CD4-positive, alpha-beta T cell treated with Interleukin-15 for 1 hour (primary cell): ENCODE measurements around the gene TLE4.
"Not testable (repeated sequence)": the region's sequence is repeated elsewhere in the genome, so short reads cannot be mapped to it uniquely, and the experiment has no call there.

Experiments used
- DNase-seq: peaks from one replicate; pipeline ENCODE4 v3.0.0-alpha.2; 2020

TLE4 gene

GRCh38 chr9:79604921-79605562, 33.3 kb downstream of the TLE4 start:
- DNase-seq = no peak

GRCh38 chr9:79606529-79606928, 34.8 kb downstream of the TLE4 start:
- DNase-seq = not testable (repeated sequence)

- no peak for DNase-seq
Observed at GRCh38 chr9:79609468-79610018, 37.8 kb downstream of the TLE4 start.

GRCh38 chr9:79610019-79610631, 38.4 kb downstream of the TLE4 start:
- DNase-seq = no peak

GRCh38 chr9:79610791-79611614, 39.2 kb downstream of the TLE4 start:
- DNase-seq = no peak

- DNase-seq = no peak
Observed at GRCh38 chr9:79613145-79613544, 41.4 kb downstream of the TLE4 start.

- DNase-seq = no peak
Observed at GRCh38 chr9:79615038-79615437, 43.3 kb downstream of the TLE4 start.

- no peak for DNase-seq
Observed at GRCh38 chr9:79616013-79616412, 44.2 kb downstream of the TLE4 start.

- DNase-seq = no peak
Observed at GRCh38 chr9:79616971-79617370, 45.2 kb downstream of the TLE4 start.

- no peak for DNase-seq
Observed at GRCh38 chr9:79617395-79617794, 45.6 kb downstream of the TLE4 start.

GRCh38 chr9:79619930-79620329, 48.2 kb downstream of the TLE4 start:
- DNase-seq = no peak

- DNase-seq = no peak
Observed at GRCh38 chr9:79621916-79622575, 50.3 kb downstream of the TLE4 start.

- DNase-seq = peak; percentile 64
Observed at GRCh38 chr9:79623799-79624721, 52.3 kb downstream of the TLE4 start.

- DNase-seq = no peak
Observed at GRCh38 chr9:79629721-79630120, 58.0 kb downstream of the TLE4 start.

GRCh38 chr9:79630521-79631403, 59.0 kb downstream of the TLE4 start:
- no peak for DNase-seq

GRCh38 chr9:79632060-79632459, 60.3 kb downstream of the TLE4 start:
- no peak for DNase-seq

GRCh38 chr9:79632705-79633104, 60.9 kb downstream of the TLE4 start:
- DNase-seq = no peak

GRCh38 chr9:79633558-79633957, 61.8 kb downstream of the TLE4 start:
- no peak for DNase-seq

- DNase-seq = no peak
Observed at GRCh38 chr9:79637177-79637925, 65.6 kb downstream of the TLE4 start.

GRCh38 chr9:79638806-79639205, 67.0 kb downstream of the TLE4 start:
- DNase-seq = no peak
